GM19452 (cell line): Measurements from ENCODE around the gene PSAP.

Source experiments
- ATAC-seq: cut with Tn5 transposase; IDR thresholded peaks from one replicate; pipeline ENCODE4 v1.9.1; 2021; ENCODE audit not compliant: unreplicated experiment

PSAP gene

DNA sequence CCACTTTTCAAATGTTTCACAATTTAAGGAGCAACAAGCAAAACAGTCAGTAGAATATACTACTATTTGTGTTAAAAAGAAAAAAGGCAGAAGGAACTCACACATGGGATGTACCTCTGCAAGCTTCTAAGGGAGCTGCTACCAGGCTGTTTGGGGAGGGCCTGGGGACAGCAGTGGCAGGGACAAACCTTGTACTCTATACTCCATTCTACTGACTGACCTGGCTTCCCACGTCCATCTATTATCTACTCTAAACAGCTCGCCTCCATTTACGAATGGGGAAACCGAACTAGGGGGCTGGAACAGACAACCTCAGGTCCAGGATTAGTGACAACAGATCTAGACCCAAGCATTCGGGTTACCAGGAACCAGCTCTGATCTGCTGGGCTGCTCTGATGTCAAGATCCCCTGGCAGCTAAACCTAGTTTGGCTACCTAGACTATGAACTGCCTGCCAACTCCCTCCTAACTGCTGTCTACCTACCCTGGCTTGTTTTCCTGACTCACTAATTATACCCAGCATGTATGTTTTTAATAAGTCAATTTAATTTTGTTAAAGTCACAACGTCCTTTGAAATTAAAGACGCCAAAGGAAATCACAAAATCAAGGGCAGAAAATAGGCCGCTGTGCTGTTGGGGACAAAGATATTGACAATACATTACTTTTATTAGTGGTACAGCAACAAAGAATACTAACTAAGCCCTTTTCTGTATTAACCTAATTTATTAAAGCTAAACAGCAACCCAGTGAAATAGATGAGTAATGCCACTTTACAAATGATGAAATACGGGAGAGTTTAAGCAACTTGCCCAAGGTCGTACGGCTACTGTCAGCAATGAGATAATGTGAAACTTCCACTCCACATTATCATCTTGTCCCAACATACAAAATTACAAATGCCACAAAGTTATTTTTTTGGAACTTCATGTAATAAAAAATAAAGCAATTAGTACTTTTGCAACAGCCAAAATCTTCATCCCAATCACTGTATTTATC, 5.3 kb downstream of the PSAP start:
- ATAC-seq = no peak

DNA sequence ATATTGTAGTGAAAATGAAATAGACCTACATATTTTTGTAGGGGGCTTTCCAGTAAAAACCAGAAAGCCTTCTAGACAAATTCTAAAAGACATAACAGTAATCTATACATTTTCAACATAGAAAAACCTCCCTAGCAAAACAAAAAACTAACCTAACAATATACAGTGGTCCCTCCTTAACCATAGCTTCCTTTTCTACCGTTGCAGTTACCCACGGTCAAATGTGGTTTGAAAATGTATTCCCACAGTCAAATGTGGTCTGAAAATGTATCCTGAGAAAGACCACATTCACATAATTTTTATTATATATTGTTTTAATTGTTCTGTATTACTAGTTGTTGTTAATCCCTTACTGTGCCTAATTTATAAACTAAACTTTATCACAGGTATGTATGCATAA, 6.4 kb downstream of the PSAP start:
- no peak for ATAC-seq

DNA sequence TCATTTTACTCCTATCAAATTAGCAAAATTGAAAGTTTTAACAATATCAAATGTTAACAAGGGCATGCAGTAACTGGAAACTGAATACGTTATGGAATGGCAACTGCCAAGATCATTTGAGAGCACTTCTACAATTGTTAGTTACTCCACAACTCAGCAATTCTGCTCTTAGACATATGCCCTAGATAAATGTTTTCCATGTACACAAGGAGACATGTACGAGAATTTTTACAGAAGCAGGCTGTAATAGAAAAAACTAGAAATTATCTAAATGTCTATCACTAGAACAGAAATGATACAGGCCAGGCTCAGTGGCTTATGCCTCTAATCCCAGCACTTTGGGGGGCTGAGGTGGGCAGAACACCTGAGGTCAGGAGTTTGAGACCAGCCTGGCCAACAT, 7.0 kb downstream of the PSAP start:
- no peak for ATAC-seq

DNA sequence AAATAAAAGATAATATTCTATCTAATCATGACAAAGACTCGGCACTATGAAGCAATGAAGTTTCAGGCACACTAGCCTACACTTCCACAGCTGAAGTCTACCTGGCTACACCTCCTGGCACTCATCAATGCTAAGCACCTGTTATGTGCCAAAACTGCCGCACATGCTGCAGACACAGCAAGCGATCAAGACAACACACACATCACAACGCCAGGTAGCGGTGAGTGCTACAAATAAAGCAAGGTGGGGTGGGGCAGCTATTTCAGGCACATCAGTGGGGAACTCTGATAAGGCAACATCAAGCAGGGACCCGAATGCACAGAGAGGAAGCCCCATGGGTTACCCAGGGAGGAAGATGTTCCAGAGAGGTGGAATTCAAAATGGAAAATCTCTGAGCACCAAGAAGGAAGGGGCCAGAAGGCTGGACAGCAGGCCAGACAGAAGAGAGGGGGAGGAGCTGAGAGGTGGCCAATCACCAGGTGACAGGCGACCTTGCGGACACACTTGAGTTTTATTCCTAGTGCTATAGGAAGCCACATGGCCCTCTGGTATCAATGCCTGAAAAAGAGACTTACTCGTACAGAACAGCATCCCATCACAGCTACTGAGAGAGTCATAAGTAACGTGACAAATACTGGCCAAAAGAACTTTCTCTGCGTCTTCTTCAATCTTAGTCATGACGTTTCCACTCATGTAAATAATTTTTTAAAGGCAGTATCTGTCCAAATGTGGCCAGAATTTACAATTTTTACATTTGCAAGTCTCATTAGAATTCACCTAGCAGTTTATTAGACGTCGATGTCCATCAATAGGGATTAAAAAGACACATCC, 8.0 kb downstream of the PSAP start:
- no peak for ATAC-seq

DNA sequence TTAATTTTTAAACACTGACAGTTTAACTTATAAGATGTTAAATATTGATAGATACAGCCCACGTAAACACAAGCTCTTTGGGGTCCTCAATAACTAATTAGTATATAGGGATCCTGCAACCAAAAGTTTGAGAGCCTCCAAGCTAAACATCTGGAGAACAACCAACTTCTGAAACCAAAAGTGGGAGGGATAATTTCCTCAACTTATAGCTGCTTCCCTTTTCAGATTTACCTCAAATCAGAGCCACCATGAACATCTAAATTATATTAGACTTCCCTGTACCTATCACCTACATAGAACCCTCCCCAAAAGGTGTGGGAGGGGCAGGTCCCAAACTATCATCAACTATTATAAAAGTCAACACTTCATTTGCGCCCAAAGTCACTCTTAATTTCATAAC, 8.6 kb downstream of the PSAP start:
- ATAC-seq = no peak

DNA sequence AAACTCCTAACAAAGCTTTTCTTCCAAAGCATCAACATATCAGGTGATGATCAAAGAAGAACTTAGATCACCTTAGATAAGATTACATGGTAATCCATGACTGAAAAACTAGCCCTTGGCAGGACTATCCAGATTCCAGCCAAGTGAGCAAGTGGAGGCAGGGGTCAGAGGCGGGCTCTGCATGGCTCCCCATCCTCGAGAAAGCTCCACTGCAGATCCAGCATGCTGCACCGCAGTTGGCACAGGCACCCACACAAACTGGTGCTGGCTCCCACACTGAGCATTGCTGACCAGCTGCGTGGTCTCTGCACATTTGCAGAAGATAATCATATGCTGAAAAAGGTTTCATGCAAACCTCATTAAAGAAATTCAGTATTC, 10.1 kb downstream of the PSAP start:
- no peak for ATAC-seq

DNA sequence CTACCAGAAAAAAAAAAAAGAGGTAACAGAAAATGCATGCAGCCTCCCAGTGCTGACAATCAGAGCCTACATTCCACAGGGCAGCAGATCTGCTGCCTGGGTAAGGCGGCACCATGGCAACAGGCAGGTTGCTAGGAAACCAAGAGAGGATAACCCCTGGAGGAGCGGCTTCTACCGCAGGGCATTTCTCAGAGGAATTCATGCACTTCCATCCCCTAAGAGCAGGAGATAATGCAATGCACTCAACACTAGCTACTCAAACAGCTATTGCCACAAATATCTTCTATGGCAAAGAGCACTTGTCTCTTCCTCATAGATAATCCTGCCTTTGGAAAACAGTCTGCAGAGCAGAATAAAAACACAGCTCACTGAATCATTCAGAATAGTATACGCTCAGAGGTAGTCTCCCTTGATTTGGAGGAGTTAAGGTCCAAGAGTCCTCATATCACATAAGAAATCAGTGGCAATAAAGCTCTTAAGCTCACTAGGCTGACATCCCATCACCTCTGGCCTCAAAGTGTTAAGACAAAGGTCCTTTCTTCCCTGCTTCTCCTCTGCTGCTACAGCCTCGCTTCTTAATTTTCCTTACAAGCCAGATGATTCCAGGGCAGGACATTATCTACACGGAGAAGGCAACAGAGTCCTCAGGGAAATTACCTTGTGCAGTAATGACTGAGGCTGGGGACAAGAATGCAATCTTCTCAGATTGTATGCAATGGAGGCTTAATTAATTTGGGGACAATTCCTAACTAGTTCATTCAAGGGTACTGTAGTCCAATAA, 10.7 kb downstream of the PSAP start:
- no peak for ATAC-seq

DNA sequence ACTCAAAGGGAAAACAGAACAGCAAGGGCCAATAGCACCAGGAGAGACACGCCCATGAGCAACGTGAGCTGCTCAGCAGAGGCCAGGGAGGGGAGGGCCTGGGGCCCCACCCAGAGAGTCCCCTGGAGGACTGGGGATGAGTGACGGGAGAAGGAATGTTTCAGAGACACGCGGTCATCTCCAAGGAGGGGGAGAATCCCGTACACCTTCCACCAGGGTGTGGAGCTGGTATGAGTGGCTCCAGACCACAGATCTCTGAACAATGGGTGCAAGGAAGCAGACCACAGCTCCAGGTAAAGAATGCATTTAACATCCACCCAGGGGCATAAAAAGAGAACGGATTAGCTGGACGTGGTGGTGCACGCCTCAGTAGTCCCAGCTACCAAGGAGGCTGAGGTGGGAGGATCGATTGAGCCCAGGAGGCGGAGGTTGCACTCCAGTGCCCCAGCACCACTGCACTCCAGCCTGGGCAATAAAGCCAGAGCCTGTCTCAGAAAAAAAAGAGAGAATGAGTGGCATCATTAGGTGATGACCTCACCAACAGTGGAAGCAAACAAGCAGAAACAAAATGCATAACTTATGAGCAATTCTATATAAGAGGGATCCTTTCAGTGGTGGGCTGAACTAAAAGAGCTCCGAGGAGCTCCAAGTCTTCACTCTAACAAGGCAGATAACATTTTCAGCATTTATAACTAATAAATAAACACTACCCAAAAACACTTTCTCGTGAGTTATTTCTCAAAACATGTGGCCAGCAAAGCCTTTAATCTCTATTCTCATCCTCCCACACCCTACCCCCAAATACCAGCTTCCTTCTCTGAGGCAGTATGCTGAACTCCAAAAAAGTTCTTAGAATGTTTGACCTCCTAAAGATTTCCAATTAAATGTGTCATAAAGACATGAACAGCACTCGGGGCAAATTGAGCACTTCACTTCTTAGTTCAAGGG, 12.5 kb downstream of the PSAP start:
- ATAC-seq = no peak

DNA sequence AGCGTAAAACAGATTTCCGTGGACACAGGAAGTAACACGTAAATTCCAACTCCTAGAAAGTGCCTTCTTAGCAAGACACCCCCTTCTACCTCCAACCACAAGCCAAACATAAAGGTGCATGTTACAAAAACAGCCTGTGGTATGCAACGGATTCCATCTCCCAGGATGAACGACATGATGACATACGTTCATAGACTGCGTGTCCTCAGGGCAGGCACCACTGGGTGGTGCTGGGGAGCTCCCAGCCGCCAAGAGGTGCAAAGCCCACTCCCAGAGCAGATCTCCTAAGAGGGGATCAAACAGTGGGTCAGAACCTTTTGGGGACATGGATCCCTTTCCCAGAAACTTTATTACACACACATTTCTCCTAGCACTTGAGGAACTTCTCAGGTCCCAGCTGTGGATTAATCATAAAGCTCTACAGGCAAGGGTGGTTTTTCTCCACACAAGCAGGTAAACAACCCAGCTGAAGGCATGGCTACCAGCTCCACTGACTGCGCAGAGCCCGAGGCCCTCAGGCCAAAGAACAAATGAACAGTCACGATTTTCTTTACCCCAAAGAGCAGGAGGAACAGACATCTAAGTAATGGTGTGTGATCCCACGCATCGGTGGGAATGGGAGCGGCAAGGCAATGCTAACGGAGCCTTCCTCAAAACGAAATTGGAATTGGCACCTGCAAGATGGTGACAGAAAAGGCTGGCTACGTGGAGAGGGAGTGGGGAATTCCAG, 13.8 kb downstream of the PSAP start:
- no peak for ATAC-seq

DNA sequence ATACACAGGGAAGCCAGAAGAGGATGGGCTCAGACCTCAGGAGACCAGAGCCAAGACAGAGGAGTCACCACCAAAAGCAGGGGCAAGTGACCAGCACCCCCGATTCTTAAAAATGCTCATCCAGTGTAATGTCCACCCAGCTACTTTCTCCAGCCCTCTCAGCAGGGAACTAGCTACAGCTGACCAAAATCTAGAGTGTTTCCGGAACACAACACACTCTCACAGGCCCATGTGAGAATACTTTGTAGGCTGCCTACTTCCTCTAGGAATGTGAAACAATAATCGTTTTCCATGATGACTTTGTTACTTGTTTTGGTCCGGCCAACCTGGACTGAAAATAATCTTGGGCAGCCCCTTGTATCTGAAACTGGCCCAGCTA, 14.5 kb downstream of the PSAP start:
- no peak for ATAC-seq

DNA sequence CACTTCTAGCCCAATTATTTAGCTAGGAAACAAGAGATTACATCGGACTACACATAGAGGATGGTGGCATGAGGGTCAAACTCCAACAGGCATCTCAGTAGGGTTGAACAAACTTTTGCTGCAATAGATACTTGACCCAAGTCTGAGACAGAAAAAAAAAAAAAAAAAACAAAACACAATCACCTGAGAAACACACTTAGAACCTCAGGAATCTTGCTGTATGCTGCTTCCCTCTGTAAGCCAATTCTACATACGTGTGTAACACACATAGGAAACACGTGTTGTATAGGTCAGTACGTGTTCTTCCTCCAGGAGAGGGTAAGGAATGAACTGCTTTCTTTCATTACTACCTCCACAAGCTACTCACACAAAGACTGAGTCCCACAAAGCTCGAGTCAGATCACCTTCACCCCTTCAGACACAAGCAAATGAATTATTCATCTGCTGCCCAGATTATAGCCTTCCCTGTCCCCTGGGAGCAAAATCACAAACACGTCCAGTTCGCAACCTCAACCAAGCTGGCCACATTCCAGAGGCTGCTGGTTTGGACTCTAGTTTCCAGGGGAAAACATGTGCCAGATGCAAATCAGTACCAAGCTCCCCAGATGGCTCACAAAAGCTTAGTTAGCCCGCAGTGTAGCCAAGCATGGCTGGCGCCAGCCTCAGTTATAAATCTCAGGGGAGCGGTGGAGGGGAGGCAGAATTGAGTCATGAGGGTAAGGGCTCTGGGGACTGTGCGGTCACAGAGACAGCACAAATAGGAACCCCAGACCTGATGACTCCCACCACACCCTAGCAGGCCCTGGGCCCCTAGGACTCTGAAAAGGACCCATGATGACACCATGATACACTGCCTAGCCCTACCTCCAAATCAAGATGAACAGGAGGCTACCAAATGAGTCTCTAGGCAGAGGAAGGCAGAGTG, 15.1 kb downstream of the PSAP start:
- peak; percentile 92 for ATAC-seq

DNA sequence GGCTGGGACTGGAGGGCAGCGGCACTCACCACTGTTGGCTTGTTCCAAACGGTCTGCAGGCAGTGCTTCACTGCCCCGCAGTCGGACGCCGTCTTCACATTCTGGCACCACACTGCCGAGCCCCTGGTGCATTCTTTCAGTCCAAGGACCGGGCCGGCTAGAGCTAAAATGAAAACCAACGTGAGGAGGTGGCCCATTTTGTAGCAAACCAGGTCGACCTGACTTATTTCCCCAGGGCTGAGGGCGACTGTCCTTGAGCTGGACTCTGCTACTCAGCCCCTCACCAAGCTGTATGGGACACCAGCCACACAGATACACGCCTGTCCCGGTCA, 16.7 kb downstream of the PSAP start:
- no peak for ATAC-seq

DNA sequence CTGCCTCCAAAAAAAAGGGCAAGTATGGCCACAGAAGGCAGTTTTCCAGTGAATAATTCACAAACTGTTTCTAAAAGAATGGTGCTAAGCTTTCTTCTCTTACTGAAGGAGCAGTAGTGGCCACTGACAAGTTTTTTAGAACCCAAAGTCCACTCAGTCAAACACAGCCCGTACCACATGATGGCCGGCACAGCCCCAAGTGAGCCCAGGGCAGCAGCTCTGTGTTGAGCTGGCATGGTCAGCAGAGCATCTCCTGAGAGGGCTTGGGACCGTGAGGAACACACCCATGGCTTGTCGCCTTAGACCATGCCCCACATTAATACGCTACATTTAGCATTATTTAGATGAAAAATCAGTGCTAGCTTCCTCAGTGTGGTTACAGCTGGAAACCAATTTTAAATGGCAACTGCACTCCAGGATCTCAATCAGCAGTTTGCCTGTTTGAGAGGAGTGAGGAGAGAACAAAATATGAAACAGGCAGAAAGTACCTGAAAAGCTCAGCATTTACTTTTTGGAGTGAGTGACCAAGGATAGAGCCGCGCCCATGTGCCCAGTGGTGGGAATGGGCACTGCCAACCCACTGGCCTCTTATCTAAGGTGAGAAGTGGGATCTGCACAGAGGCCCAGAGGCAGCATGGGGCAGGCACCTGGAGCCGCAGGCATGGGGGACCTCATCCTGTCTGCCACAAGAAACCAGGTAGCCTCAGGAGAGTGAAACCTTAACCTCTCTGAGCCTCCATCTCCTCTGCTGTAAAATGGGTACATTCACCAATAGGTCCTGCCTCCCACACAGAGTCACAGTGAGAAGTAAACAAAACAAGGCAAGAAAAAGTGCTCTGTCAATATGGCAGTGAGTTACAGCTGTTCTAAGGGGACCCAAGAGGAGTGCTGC, 17.4 kb downstream of the PSAP start:
- ATAC-seq = no peak

DNA sequence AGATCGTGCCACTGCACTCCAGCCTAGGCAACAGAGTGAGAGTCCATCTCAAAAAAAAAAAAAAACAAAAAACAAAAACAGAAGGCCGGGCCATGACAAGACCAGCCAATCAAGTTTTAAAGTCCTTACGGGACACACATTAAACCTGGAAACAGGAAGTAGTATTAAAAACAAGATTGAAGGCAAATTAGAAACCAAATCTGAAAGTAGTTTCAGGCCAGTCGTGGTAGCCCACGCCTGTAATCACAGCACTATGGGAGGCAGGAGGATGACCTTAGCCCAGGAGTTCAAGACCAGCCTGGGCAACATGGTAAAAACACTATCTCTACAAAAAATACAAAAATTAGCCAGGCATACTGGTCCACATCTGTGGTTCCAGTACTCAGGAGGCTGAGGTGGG, 18.1 kb downstream of the PSAP start:
- no peak for ATAC-seq

DNA sequence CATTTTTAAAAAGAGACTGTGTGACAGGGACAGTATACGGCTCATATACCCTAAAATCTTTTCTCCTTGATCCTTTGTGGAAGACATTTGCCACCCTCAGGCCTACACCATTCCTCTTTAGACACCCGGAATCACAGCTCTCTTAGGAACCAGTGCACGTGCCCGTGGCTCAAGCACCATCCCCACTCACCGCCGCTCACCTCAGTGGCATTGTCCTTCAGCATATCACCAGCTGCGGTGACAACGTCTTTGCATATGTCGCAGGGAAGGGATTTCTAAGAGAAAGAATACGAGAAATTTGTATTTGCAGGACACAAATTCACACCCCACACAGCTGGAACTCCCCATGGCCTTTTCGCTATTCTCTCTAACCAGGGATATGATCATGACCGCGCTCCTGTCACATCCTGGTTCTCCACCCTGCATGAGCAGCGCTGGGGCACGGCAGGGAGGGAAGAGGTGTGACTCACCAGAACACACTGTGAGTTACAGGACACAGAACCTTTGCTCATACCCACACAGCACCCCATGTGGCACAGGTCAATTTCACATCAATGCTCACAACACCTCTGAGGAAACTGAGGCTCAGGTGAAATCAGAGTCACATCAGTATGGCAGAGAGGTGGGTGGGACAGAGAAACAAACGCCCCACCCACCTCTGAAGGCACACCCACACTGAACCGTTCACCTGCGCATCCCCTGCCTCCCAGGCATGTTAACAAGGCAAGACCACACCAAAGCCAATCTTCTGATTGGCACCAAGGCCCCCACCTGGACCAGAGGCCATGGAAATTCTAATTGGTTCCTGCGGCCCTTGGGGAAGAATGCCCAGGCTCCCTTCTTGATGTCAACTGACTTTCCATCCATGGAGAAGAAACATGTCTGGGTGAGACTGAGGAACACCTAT, 19.2 kb downstream of the PSAP start:
- no peak for ATAC-seq

DNA sequence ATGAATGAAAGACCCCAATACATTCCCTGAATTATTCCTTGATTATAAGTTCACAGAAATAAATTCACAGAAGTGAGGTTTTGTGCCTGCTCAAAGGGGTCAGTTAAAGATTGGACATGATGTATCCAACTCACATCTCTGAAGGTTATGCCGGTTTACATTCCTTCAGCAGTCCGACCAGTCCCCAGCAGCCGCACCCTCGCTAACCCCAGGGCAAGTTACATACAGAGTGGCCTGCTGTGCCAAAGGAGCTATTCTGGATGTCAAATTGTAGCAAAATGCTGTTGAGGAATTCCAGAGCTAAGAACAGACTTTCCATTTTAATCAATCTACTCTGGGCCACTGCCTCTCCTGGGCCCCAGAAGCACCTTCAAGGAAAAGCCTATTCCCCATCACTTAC, 20.3 kb downstream of the PSAP start:
- no peak for ATAC-seq

DNA sequence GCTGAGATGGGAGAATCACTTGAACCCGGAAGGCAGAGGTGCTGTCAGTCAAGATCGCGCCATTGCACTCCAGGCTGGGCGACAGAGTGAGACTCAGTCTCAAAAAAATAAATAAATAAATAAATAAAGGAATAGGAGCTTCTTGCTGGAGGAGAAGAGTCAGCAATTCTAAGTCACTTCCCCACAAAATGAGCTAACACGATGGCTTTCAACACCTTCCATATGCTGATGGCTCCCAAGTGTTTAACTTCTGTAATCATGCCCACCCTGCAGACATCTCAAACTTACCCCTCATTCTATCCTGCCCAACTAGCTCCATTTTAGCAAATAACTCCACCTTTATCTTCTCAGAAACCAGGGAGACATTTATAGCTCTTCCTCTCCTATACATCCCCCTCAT, 21.2 kb downstream of the PSAP start:
- no peak for ATAC-seq
